Panc1 (cell line): Measurements from ENCODE around the gene DYRK1A. TPM values are rescaled to one million over a fixed set of nuclear protein-coding genes. Genes with fewer than 3 reads are reported as not detected.

ENCODE experiments used
- ATAC-seq: fragments of 200-7000 bp; cut with Tn5 transposase; 2 replicates; pipeline ENCODE4 v1.9.1; 2020; ENCODE audit warnings: mild to moderate bottlenecking, moderate library complexity
- BruUV-seq: library from RNA; stranded (reverse); fragments of 400-500 nt; replicated peaks from 2 replicates; lab custom pipeline; 2021; lab: Mats Ljungman, UMichigan
- CTCF ChIA-PET: fragments of 300-600 bp; sonication (Branson Sonifier 250); formaldehyde crosslinking; loops from one replicate; lab custom pipeline; 2022; ENCODE audit warnings: antibody characterized with exemption; lab: Charles Lee
- POLR2A ChIA-PET: fragments of 300-600 bp; sonication (Branson Sonifier 250); formaldehyde crosslinking; loops from one replicate; lab custom pipeline; 2022; ENCODE audit warnings: antibody characterized with exemption; lab: Charles Lee
- DNase-seq: peaks from one replicate; pipeline ENCODE4 v3.0.0-alpha.2; 2010; ENCODE audit warnings: low read depth, low spot score
- H3K27ac ChIP-seq: 2 replicates; pipeline ENCODE4 v1.5.1; 2011; ENCODE audit warnings: mild to moderate bottlenecking, low read length, inconsistent platforms
- H3K27me3 ChIP-seq: fragments of 200-500 bp; sonication (Bioruptor generic); 2 replicates; pipeline ENCODE4 v1.6.0; 2014; ENCODE audit warnings: low read length, inconsistent platforms; ENCODE audit not compliant: control insufficient read depth, insufficient read depth
- H3K36me3 ChIP-seq: fragments of 200-500 bp; sonication (Bioruptor generic); 2 replicates; pipeline ENCODE4 v1.5.1; 2014; ENCODE audit warnings: inconsistent platforms, mild to moderate bottlenecking, low read length, moderate library complexity; ENCODE audit not compliant: control insufficient read depth, insufficient read depth
- H3K4me1 ChIP-seq: 2 replicates; pipeline ENCODE4 v1.5.1; 2011; ENCODE audit warnings: inconsistent platforms, mild to moderate bottlenecking, low read length, moderate library complexity; ENCODE audit not compliant: control insufficient read depth, insufficient read depth
- H3K4me3 ChIP-seq, 2 experiments: 2 replicates each; pipeline ENCODE4 v1.5.1; 2011 to 2012; ENCODE audit warnings: low read depth in 2 of 2, low read length in 2 of 2, mild to moderate bottlenecking in 2 of 2, inconsistent platforms in 1 of 2, moderate library complexity in 1 of 2
- H3K9me3 ChIP-seq: fragments of 200-500 bp; sonication (Bioruptor generic); 2 replicates; pipeline ENCODE4 v1.5.1; 2014; ENCODE audit warnings: low read depth, mild to moderate bottlenecking, inconsistent platforms, low read length, moderate library complexity; ENCODE audit not compliant: control insufficient read depth, insufficient read depth
- CTCF ChIP-seq: fragments of 450-650 bp; IDR thresholded peaks from 2 replicates; pipeline ENCODE4 v1.5.1; 2017; ENCODE audit warnings: mild to moderate bottlenecking
- POLR2AphosphoS5 ChIP-seq: IDR thresholded peaks from 2 replicates; pipeline ENCODE4 v1.6.1; 2012; ENCODE audit warnings: mild to moderate bottlenecking, low read depth, low read length, moderate library complexity
- REST ChIP-seq, 2 experiments: IDR thresholded peaks; 2 replicates each; pipeline ENCODE4 v1.6.1; 2011 to 2012; ENCODE audit warnings: low read depth in 2 of 2, control low read depth in 1 of 2, low read length in 1 of 2, mild to moderate bottlenecking in 1 of 2, moderate library complexity in 1 of 2; ENCODE audit not compliant: insufficient read depth in 1 of 2
- SIN3A ChIP-seq: IDR thresholded peaks from 2 replicates; pipeline ENCODE4 v1.6.1; 2012; ENCODE audit warnings: low read depth, mild to moderate bottlenecking, low read length, moderate library complexity, borderline replicate concordance; ENCODE audit not compliant: insufficient read depth
- TCF7L2 ChIP-seq: IDR thresholded peaks from 2 replicates; pipeline ENCODE4 v1.6.1; 2011; ENCODE audit warnings: mild to moderate bottlenecking, low read depth, low read length, inconsistent platforms
- in situ Hi-C: cut with HindIII; loops from 2 replicates; pipeline ENCODE4 v1.10.0; 2016; ENCODE audit warnings: low sequenced_read_pairs, low pct_unique_long_range_greater_than_20kb
- intact Hi-C: fragments of 100-400 bp; cut with micrococcal nuclease; formaldehyde crosslinking; loops from one replicate; pipeline ENCODE4 v1.10.0; 2022; ENCODE audit not compliant: unreplicated experiment
- total RNA-seq: library from RNA; stranded (reverse); gene quantifications from one replicate; pipeline ENCODE4 v1.2.1, GENCODE V29; 2021; ENCODE audit not compliant: unreplicated experiment

DYRK1A gene
- total RNA-seq, 1 experiment from 2014 or later, result 36.1 TPM

- Histone ChIP-seq H3K27ac (no peak overlapping the region), H3K9me3 (no peaks in the 10 kb centered on the region), H3K27me3 (no peaks in the 10 kb centered on the region), H3K4me3 (no peak overlapping the region), H3K4me1 (peaks cover 49% of the 10 kb centered on the region), H3K36me3 (no peaks in the 10 kb centered on the region)
- ChIA-PET CTCF (no interaction called here), POLR2A (interaction anchor here (0.6 kb wide), 1 partner anchor 57 kb away, joined by 8 read pairs; no protein-coding TSS in a partner anchor)
- in situ Hi-C loops (no loop called here), intact Hi-C loops (no loop called here)
- DNase-seq (no peak), ATAC-seq (no peak)
- TF ChIP-seq REST (IDR thresholded peaks at IDR 0.05; ENCODE audit: insufficient read depth in 1 of 2, low read depth in 2 of 2, low read length in 1 of 2), result no peak
- TF ChIP-seq SIN3A, result no peak
- no peak for TF ChIP-seq POLR2AphosphoS5
- TF ChIP-seq CTCF, result no peak
- no peak for TF ChIP-seq TCF7L2
- BruUV-seq, result no TSS peak
Measured at GRCh38 chr21:37458669-37459276, 92.2 kb downstream of the DYRK1A start.

- no peaks in the 10 kb centered on the region for H3K36me3 ChIP-seq
- no TSS peak for BruUV-seq
- ChIA-PET CTCF (no interaction called here), POLR2A (no interaction called here)
- in situ Hi-C loops (no loop called here), intact Hi-C loops (no loop called here)
- no peak overlapping the region for H3K4me3 ChIP-seq
- ATAC-seq (no peak), DNase-seq (no peak)
- H3K4me1 ChIP-seq, result peaks cover 49% of the 10 kb centered on the region
- H3K9me3 ChIP-seq, result no peaks in the 10 kb centered on the region
- no peaks in the 10 kb centered on the region for H3K27me3 ChIP-seq
- TF ChIP-seq SIN3A (no peak), REST (IDR thresholded peaks at IDR 0.05; ENCODE audit: insufficient read depth in 1 of 2, low read depth in 2 of 2, low read length in 1 of 2) (no peak), POLR2AphosphoS5 (no peak)
- no peak overlapping the region for H3K27ac ChIP-seq
Measured at GRCh38 chr21:37459575-37459974, 93.0 kb downstream of the DYRK1A start.
